NCI-H1417 (cell line): ENCODE measurements around the gene FECH.

ENCODE experiments used
- DNase-seq, 3 experiments: peaks; one replicate each; lab custom pipeline; 2025; lab: John Stamatoyannopoulos, UW

The FECH gene

DNA sequence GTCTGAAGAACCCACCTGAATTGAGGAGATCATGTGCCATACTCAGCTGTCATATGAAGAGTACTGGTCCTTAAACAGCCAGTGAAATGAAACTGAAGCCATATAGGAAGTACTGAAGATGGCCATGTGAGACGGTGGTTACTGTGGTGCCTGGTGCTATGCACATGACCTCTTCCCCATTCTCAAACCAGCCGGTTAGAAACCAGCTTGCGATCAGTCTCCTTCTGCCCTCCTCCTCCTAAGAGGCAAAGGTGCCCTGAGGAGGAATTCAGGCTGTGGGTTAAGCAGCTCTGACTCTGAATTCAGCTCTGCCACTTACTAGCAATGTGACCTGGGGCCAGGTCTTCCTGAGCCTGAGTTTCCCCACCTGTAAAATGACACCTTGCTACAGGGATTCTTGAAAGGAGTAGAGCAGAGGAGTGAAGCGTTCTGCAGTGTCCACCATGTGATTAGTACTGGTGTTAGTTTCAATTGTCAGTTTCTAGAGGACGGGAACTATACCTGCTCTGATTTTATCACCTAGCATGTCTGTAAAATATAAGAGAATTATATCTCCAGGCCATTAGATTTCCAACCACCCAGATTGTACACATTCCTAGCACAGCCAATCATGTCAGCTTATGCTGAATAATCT is 5.1 kb downstream of the FECH start:
- DNase-seq, result peak in 1 of 3 experiments; percentile 9

- no peak for DNase-seq
These were observed 6.6 kb downstream of the FECH start for GRCh38 chr18:57579934-57580333.

GRCh38 chr18:57576316-57576715 is 10.2 kb downstream of the FECH start:
- no peak for DNase-seq

- peak in 1 of 3 experiments; percentile 35 for DNase-seq
These were observed 11.0 kb downstream of the FECH start for GRCh38 chr18:57575542-57575941.

DNA sequence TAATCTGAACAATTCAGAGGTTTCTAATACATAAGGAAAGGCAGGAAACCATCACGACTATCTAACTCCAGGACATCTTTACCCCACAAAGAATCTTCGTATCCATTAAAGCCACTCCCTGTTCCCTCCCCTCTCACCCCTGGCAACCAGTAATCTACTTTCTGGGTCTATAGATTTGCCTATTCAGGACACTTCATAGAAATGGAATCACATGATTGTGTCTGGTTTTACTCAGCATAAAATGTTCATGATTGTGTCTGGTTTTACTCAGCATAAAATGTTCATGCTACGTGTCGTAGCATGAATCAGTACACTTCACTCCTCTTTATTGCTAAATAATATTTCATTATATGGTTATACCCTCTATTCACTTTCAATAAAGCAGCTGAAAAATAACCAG is 11.6 kb downstream of the FECH start:
- no peak for DNase-seq

GRCh38 chr18:57570162-57570561 is 16.3 kb downstream of the FECH start:
- DNase-seq, result no peak

DNA sequence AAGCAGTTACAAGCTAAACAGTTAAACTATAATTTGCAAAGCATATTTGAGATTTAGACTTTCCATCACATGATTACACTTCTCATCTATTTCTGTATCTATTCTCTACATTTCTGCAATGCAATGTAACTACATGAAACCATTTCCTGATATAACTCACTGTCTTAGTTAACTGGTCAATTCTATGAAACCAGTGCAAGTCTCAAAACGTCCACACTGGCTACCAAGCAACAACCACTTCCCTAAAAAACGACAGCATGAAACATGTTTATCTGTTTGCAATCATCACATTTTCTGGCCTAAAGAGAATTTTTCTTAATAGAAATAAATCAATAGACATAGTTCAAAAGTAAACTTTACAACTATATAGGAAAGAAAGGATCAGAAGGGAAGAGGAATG is 17.4 kb downstream of the FECH start:
- no peak for DNase-seq

GRCh38 chr18:57561728-57562423 is 24.6 kb downstream of the FECH start:
- DNase-seq, result peak; percentile 52 to 88 (median 55)

DNA sequence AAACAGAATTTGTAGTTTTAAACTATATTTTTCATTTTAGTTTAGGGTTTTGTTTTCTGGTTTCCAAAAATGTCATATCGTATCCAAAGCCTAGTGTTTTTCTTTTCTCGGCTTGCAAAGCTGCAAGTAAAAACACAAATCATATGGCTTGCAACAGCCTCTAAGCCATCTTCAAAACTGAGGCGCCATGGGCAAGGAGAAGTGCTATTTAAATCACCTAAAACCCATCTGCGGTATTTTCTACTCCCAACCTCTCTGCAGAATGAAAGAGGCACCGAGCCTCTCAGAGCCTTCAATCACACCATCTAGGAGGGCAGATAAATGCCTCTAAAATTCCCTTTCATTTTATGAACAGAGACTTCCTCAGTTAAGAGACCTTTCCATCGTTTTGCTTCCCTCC is 25.2 kb downstream of the FECH start:
- DNase-seq, result peak in 1 of 3 experiments; percentile 60

DNA sequence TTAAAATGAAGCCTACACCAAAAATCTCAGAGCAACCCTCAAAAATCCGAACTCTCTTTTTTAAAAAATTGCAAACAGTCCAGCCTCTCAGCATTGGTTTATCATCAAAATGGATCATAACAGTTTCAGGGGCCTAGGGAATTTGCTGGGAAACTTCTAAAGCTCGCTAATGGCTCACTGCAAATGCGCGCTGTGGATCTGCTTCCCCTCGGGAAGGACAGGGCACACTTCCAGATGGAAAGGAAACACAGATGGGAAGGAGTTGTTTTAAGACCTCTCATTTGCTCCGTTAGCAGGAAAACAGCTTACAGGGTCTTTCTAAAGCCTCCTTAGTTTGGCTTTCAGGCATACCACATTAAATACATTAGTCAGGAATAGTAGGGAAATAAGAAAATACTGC is 27.2 kb downstream of the FECH start:
- DNase-seq, result no peak

- DNase-seq, result no peak
These were observed 31.4 kb downstream of the FECH start for GRCh38 chr18:57555134-57555533.

GRCh38 chr18:57550510-57550909 is 36.0 kb downstream of the FECH start:
- no peak for DNase-seq

DNA sequence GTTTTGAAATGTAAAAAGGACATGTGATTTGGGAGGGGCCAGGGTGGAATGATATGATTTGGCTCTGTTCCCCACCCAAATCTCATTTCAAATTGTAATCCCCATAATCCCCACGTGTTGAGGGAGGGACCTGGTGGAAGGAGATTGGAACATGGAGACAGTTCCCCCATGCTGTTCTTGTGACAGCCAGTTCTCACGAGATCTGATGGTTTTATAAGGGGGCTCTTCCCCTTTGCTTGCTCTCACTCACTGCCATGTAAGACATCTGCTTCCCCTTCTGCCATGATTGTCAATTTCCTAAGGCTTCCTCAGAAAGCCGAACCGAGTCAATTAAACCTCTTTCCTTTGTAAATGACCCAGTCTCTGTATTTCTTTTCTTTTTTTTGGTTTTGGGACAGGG is 39.2 kb downstream of the FECH start:
- DNase-seq, result no peak

GRCh38 chr18:57544936-57545660 is 41.4 kb downstream of the FECH start:
- DNase-seq, result peak in 1 of 3 experiments; percentile 29

- DNase-seq, result peak in 1 of 3 experiments; percentile 2
These were observed 42.9 kb downstream of the FECH start for GRCh38 chr18:57543560-57543959.

DNA sequence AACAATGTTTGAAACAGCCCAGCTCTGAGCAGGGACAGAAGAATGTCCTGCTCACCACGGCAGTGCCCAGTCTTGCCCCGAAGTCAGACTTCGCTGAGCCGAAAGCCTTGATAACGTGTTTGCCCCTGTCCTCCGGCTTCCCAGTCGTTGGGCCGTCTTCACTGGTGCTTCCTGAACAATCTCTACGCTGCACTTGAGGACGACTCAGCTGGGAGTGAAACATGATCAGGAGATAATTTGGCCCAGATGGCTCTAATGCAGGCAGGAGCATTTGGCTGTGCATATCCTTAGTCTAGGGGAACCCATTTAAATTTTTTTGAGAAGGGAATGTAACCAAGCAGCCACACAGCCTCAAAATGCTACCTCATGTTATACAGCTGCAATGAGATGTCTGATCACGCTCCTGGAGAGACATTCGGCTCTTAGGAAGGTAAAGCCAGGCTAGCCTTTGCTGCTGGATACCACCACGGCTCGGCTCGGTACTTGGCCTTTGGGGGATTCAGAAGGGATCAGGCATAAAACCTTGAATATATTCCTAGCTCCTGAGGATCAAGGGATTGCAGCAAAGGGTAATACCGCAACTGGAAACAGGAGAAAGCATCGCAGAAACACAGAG is 43.6 kb downstream of the FECH start:
- DNase-seq, result peak in 2 of 3 experiments; percentile 34 to 47

DNA sequence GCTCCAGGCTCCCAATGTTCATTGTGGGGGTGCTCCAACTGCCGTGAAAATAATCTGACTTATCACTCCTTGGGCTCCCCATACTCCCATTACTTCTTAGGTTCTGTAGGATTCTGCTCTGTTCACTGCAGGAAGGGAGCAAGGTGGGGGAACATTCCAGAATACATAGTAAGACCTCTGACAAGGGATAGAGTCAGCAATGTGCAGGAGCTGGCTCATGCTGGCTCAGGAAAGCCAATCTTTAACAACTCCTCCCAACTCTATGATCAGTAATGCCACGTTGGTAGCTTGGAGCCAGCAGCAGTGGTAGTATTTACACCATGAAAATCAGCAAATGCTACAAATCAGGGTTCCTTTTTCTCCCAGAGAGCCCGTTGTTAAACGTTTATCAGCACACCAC is 44.4 kb downstream of the FECH start:
- DNase-seq, result no peak

DNA sequence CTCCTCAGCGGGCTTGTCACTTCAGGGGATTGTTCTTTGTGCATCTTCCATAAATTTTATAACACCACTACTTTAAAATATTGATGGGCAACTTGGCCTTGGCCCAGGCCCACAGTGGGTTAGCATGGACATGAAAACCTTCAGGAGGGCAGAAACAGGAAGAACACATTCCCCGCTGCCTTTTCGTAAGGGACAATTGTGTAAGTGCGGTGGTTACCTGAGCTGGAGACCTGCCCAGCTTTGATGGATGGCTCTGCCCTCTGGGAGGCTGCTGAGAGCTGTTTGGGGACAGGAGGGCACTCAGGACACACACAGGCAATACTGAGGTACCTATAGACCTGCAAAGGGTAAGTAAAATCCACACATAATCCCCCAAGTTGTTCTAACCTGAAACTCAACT is 46.8 kb downstream of the FECH start:
- DNase-seq, result no peak

DNA sequence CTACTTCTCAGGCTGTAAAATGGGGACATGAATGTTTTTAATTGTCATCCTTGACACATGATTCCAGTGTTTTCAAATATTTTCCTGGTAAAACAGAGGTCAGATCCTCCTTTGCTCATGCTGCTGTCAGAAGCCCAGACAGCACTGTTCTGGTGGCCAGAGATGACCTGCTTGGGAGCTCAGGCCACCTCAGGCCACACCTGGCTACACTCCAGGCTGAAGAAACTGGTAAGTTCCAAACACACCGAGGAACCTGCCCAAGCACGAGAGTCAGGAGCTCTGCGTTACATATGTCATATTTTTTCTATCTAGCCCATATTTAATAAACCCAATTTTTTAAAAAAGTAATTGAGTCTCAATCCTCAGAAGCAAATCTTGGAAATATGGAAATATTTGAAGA is 47.9 kb downstream of the FECH start:
- no peak for DNase-seq

DNA sequence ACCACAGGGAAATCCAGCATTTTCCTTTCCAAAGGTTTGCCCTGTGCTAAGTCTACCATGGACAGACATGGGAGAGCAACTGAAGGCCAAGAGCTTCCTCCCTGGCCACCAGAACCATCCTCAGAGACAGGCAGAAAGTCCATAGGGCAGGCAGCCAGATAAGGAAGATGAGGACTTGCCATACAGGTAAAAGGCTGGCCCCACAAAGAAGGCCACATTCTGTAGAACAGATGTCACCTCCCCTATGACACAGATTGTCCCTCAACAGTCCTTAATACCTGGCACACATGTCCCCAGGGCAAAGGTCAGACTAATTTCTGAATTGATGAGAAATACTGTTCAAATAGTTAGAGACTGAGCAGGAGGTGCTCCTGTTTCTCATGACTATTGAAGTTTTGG is 52.0 kb downstream of the FECH start:
- DNase-seq, result no peak

DNA sequence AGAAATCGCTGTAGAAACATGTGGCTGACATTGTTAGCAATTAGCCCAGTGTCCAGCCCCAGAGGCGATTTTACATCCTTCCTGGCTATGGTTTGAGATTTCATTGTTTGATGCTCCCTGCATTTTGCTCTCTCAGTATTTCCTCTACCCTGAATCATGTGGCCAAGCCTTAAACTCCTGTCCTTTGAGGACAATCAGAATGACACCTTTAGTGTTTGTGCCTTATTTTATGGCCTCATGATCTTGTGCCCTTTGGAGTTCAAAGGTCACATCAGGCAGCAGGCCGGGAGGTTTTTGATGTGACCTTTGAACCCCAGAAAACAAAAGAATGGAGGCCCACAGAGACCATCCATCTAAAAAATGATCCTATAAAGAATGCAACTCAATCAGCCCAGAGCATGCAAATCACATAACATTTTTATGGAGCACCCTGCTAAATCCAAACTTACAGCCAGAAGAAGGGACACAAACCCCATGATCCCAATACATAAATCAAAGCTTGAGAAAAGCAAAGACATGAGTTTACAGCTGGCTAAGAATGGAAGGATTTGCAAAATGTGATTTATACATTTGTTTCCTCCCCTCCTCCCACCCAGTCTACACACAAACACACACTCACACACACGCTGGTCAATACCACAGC is 52.5 kb downstream of the FECH start:
- no peak for DNase-seq
